ENCODE measurements around the gene PRUNE2. TPM values are rescaled to one million over a fixed set of nuclear protein-coding genes. Genes with fewer than 3 reads are reported as not detected.

PRUNE2 gene
- total and polyA plus RNA-seq, 4 donors, result 3.8 to 18.1 (median 7.8) TPM

Small RNA genes within 50 kb of the gene (small RNA-seq; reads per million reads assigned to genes)
- gene AL359314.1 (ENCODE audit: low replicate concordance), result not detected

Other genes with a start within 250 kb of the PRUNE2 start
- under 1 TPM in 1 of 2 donors, not detected in 1; 0.09 TPM for gene PCA3, start 141.7 kb downstream of the PRUNE2 start, total RNA-seq
- gene PCA3, start 141.7 kb downstream of the PRUNE2 start, polyA plus RNA-seq, result under 1 TPM; 0.05 to 0.08 TPM
- gene FOXB2, start 113.5 kb upstream of the PRUNE2 start, total RNA-seq, result not detected
- not detected for gene FOXB2, start 113.5 kb upstream of the PRUNE2 start, polyA plus RNA-seq